ENCODE data around the gene MGME1.

- no peak for TF ChIP-seq CTCF (conservative IDR thresholded peaks at IDR 0.05; ENCODE audit: low read depth, low read length)
- no peak for TF ChIP-seq EZH2 (IDR thresholded peaks at IDR 0.05; ENCODE audit: low read length, unreplicated experiment)
- no peak for TF ChIP-seq EZH2phosphoT487 (IDR thresholded peaks at IDR 0.05; ENCODE audit: borderline replicate concordance, low read length)
These were observed 21.6 kb downstream of the MGME1 start for GRCh38 chr20:17990278-17990972.
